Measurements from ENCODE around the gene SFXN2.

Gene SFXN2

DNA sequence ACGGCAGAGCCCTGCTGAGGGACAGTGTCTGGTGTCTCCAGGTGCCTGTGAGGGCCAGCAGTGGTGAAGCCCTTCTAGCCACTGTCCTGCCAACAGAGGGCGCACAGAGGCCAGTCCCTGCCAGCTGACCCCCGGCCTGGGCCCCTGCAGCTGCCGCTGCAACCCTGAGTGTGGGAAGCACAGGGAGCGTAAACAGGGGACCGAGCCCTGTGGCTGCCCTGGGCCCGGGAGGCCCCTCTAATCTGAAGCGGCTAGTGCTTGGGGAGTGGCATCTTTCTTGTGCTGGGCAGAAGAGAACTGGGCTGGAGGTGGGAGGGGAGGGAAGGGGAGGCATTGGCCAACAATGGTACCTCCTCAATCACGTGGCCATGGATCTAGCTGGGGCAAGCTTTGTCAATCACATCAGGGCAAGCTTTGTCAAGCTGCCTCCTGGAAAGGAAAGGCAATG is 35.6 kb upstream of the SFXN2 start:
- Histone ChIP-seq H3K79me2 (ENCODE audit: control insufficient read depth, low read length) (no peaks in the 10 kb centered on the region), H3K9me3 (ENCODE audit: control insufficient read depth, insufficient read depth, low read length) (no peaks in the 10 kb centered on the region), H4K20me1 (ENCODE audit: control insufficient read depth, insufficient read depth, low read depth, low read length) (no peaks in the 10 kb centered on the region), H3K4me1 (ENCODE audit: control insufficient read depth, low read length) (peaks cover 31% of the 10 kb centered on the region), H3F3A (ENCODE audit: control insufficient read depth, insufficient read depth) (peaks cover 7% of the 10 kb centered on the region), H3K27me3 (ENCODE audit: control insufficient read depth, low read length) (no peaks in the 10 kb centered on the region), H3K36me3 (ENCODE audit: control insufficient read depth, low read length) (peaks cover 2% of the 10 kb centered on the region; the same call in 1 of the 2 replicates), H3K4me3 (ENCODE audit: low read length) (no peak overlapping the region), H3K27ac (ENCODE audit: low read depth, low read length) (no peak overlapping the region), H3K9me2 (replicated peaks; ENCODE audit: control insufficient read depth, low read length) (no peaks in the 10 kb centered on the region), H3K4me2 (ENCODE audit: low read length) (no peak overlapping the region)
- no peak for TF ChIP-seq EZH2phosphoT487 (IDR thresholded peaks at IDR 0.05; ENCODE audit: borderline replicate concordance, low read length)
- TF ChIP-seq, protein P1, sequence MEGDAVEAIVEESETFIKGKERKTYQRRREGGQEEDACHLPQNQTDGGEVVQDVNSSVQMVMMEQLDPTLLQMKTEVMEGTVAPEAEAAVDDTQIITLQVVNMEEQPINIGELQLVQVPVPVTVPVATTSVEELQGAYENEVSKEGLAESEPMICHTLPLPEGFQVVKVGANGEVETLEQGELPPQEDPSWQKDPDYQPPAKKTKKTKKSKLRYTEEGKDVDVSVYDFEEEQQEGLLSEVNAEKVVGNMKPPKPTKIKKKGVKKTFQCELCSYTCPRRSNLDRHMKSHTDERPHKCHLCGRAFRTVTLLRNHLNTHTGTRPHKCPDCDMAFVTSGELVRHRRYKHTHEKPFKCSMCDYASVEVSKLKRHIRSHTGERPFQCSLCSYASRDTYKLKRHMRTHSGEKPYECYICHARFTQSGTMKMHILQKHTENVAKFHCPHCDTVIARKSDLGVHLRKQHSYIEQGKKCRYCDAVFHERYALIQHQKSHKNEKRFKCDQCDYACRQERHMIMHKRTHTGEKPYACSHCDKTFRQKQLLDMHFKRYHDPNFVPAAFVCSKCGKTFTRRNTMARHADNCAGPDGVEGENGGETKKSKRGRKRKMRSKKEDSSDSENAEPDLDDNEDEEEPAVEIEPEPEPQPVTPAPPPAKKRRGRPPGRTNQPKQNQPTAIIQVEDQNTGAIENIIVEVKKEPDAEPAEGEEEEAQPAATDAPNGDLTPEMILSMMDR (IDR thresholded peaks at IDR 0.05; ENCODE audit: low read depth, low read length, poor library complexity, severe bottlenecking) = peak; percentile 70

DNA sequence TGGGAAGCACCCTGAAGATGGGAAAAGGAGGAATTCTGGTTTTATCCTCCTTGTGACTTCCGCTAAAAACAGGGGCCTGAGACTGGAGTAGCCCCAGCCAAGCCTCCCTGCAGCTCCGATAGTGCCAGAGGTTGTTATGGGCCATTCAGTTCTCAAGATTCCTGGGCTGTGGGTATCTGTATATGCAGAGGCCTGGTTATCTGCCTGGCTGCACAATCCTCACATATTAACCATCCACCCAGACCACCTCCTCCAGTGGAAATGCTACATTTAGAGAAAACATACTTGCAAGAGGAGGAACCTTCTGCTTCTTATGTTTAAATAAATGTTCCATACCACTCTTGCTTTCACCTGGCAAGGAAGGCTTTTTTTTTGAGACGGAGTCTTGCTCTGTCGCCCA is 34.8 kb upstream of the SFXN2 start:
- TF ChIP-seq EZH2phosphoT487 (IDR thresholded peaks at IDR 0.05; ENCODE audit: borderline replicate concordance, low read length) = no peak
- TF ChIP-seq, protein P1 (IDR thresholded peaks at IDR 0.05; ENCODE audit: low read depth, low read length, poor library complexity, severe bottlenecking) = no peak
- H3K27ac ChIP-seq (ENCODE audit: low read depth, low read length) = no peak overlapping the region
- no peaks in the 10 kb centered on the region for H3K9me3 ChIP-seq (ENCODE audit: control insufficient read depth, insufficient read depth, low read length)
- H3K36me3 ChIP-seq (ENCODE audit: control insufficient read depth, low read length) = peaks cover 2% of the 10 kb centered on the region; the same call in 1 of the 2 replicates
- H3F3A ChIP-seq (ENCODE audit: control insufficient read depth, insufficient read depth) = peaks cover 7% of the 10 kb centered on the region
- no peaks in the 10 kb centered on the region for H4K20me1 ChIP-seq (ENCODE audit: control insufficient read depth, insufficient read depth, low read depth, low read length)
- no peak overlapping the region for H3K4me2 ChIP-seq (ENCODE audit: low read length)
- H3K4me1 ChIP-seq (ENCODE audit: control insufficient read depth, low read length) = peaks cover 24% of the 10 kb centered on the region
- H3K79me2 ChIP-seq (ENCODE audit: control insufficient read depth, low read length) = no peaks in the 10 kb centered on the region
- H3K9me2 ChIP-seq (replicated peaks; ENCODE audit: control insufficient read depth, low read length) = no peaks in the 10 kb centered on the region
- H3K4me3 ChIP-seq (ENCODE audit: low read length) = no peak overlapping the region
- H3K27me3 ChIP-seq (ENCODE audit: control insufficient read depth, low read length) = no peaks in the 10 kb centered on the region

DNA sequence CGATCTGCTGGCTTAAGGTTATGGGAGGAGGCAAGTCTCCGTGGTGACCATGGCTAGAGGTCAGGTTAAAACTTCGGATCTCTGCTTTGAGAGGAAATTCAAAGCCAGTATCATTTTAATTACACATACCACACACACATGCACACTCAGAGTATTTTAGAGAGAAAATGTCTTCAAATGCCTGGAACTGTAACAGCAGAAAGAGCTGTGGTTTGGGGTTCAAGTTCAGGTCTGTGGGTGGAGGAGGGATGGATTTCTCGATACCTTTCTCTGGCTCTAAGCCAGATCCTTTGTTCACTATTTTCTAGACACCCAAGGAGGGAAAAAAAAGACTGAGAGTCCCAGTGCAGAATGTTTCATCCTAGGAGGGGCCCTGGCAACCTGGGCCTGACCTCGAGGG is 32.7 kb upstream of the SFXN2 start:
- H3K4me2 ChIP-seq (ENCODE audit: low read length) = no peak overlapping the region
- no peaks in the 10 kb centered on the region for H3K79me2 ChIP-seq (ENCODE audit: control insufficient read depth, low read length)
- H3K27ac ChIP-seq (ENCODE audit: low read depth, low read length) = no peak overlapping the region
- H3K9me2 ChIP-seq (replicated peaks; ENCODE audit: control insufficient read depth, low read length) = no peaks in the 10 kb centered on the region
- H3K9me3 ChIP-seq (ENCODE audit: control insufficient read depth, insufficient read depth, low read length) = no peaks in the 10 kb centered on the region
- H3K27me3 ChIP-seq (ENCODE audit: control insufficient read depth, low read length) = no peaks in the 10 kb centered on the region
- peaks cover 3% of the 10 kb centered on the region for H3K4me1 ChIP-seq (ENCODE audit: control insufficient read depth, low read length)
- no peaks in the 10 kb centered on the region for H4K20me1 ChIP-seq (ENCODE audit: control insufficient read depth, insufficient read depth, low read depth, low read length)
- no peak for TF ChIP-seq EZH2phosphoT487 (IDR thresholded peaks at IDR 0.05; ENCODE audit: borderline replicate concordance, low read length)
- TF ChIP-seq, protein P1 (IDR thresholded peaks at IDR 0.05; ENCODE audit: low read depth, low read length, poor library complexity, severe bottlenecking) = no peak
- H3K4me3 ChIP-seq (ENCODE audit: low read length) = no peak overlapping the region
- peaks cover 10% of the 10 kb centered on the region for H3K36me3 ChIP-seq (ENCODE audit: control insufficient read depth, low read length)
- peaks cover 2% of the 10 kb centered on the region for H3F3A ChIP-seq (ENCODE audit: control insufficient read depth, insufficient read depth)
